Measurements from ENCODE around the gene CCDC88C. TPM values are rescaled to one million over a fixed set of nuclear protein-coding genes. Genes with fewer than 3 reads are reported as not detected.

CCDC88C gene
- under 0.01 TPM in 1 of 2 replicates, not detected in the other for total RNA-seq (ENCODE audit: low replicate concordance)

GRCh38 chr14:91417120-91417982, at the start of gene CCDC88C:
TSS of gene CCDC88C (minus strand) at chr14:91417820. CDS start at chr14:91417690, 130 bp downstream.
- peak within 1 kb of the TSS; percentile 46 for H3K4me3 ChIP-seq (ENCODE audit: low read depth, low read length)
- DNase-seq (ENCODE audit: low read depth) = no peak
- TF ChIP-seq CTCF (IDR thresholded peaks at IDR 0.05; ENCODE audit: insufficient read depth, low read length) = no peak

GRCh38 chr14:91466192-91466591, 48.6 kb upstream of the CCDC88C start:
- no peak overlapping the region for H3K4me3 ChIP-seq (ENCODE audit: low read depth, low read length)
- TF ChIP-seq CTCF (IDR thresholded peaks at IDR 0.05; ENCODE audit: insufficient read depth, low read length) = no peak
- DNase-seq (ENCODE audit: low read depth) = no peak

GRCh38 chr14:91464615-91465205, 47.1 kb upstream of the CCDC88C start:
- H3K4me3 ChIP-seq (ENCODE audit: low read depth, low read length) = no peak overlapping the region
- no peak for DNase-seq (ENCODE audit: low read depth)
- TF ChIP-seq CTCF (IDR thresholded peaks at IDR 0.05; ENCODE audit: insufficient read depth, low read length) = no peak

- no peak for TF ChIP-seq CTCF (IDR thresholded peaks at IDR 0.05; ENCODE audit: insufficient read depth, low read length)
- H3K4me3 ChIP-seq (ENCODE audit: low read depth, low read length) = no peak overlapping the region
- DNase-seq (ENCODE audit: low read depth) = no peak
Observed at GRCh38 chr14:91458612-91459011, 41.0 kb upstream of the CCDC88C start.

GRCh38 chr14:91456283-91456682, 38.7 kb upstream of the CCDC88C start:
- DNase-seq (ENCODE audit: low read depth) = no peak
- H3K4me3 ChIP-seq (ENCODE audit: low read depth, low read length) = no peak overlapping the region
- no peak for TF ChIP-seq CTCF (IDR thresholded peaks at IDR 0.05; ENCODE audit: insufficient read depth, low read length)

- DNase-seq (ENCODE audit: low read depth) = no peak
- H3K4me3 ChIP-seq (ENCODE audit: low read depth, low read length) = no peak overlapping the region
- TF ChIP-seq CTCF (IDR thresholded peaks at IDR 0.05; ENCODE audit: insufficient read depth, low read length) = no peak
Observed at GRCh38 chr14:91454580-91454979, 37.0 kb upstream of the CCDC88C start.

All from fibroblast of the aortic adventitia (primary cell).